Measurements from ENCODE around the gene NSUN4.
"Not testable (repeated sequence)": the region's sequence is repeated elsewhere in the genome, so short reads cannot be mapped to it uniquely, and the experiment has no call there.

The NSUN4 gene

DNA sequence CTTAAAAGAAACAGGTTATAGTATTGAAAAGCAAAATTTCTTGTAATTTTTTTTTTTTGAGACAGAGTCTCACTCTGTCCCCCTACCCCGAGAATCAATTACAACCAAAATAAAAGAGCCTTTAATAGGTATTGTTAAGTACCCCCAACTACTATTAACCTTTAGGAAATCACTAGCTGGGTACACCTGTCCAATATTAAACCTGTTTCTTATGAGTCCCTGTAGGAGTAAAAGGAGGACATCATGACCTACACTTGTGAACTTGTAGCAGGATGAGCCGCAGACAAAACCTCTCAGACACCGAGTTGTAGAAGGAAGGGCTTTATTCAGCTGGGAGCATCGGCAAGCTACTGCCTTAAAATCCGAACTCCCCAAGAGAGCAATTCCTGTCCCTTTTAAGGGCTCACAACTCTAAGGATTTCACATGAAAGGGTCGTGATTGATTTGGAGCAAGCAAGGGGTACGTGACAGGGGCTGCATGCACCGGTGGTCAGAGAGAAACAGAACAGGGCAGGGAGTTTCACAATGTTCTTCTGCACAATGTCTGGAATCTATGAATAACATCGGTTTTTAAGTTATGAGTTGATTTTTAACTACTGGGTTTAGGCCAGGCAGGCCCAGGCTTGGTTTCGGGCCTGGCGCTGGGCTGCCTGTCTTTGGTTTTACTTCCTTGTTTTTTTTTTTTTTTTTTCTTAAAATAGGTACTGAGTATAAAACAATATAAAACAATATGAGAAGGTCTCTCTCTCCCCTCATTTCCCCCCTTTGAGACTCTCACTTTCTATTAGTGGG is 15.1 kb upstream of the NSUN4 start:
- not testable (repeated sequence) for DNase-seq (ENCODE audit: low read depth in 2 of 2, low spot score in 1 of 2)

DNA sequence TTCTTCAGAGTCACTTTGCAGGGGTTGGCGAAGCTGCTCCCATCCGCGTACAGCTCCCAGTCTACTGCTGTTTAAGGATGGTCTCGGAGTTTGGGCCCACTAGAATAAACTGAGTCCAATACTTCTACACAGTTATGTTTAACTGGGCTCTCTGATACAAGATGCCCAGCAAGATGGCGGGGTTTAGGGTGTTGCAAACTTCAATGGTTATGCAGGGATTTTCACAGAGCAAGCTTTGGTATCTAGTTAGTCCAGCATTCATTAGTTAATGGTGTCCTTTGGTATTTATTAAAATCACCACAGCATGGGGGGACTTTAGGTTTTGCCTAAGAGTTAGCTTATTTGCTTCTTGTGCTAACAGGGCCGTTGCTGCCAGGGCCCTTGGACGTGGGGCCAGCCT is 12.4 kb upstream of the NSUN4 start:
- not testable (repeated sequence) for DNase-seq (ENCODE audit: low read depth in 2 of 2, low spot score in 1 of 2)

DNA sequence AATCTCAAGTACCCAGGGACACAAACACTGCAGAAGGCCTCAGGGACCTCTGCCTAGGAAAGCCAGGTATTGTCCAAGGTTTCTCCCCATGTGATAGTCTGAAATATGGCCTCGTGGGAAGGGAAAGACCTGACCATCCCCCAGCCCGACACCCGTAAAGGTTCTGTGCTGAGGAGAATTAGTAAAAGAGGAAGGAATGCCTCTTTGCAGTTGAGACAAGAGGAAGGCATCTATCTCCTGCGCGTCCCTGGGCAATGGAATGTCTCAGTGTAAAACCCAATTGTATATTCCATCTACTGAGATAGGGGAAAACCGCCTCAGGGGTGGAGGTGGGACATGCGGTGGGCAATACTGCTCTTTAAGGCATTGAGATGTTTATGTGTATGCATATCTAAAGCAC is 10.8 kb upstream of the NSUN4 start:
- DNase-seq (ENCODE audit: low read depth in 2 of 2, low spot score in 1 of 2), result not testable (repeated sequence)

DNA sequence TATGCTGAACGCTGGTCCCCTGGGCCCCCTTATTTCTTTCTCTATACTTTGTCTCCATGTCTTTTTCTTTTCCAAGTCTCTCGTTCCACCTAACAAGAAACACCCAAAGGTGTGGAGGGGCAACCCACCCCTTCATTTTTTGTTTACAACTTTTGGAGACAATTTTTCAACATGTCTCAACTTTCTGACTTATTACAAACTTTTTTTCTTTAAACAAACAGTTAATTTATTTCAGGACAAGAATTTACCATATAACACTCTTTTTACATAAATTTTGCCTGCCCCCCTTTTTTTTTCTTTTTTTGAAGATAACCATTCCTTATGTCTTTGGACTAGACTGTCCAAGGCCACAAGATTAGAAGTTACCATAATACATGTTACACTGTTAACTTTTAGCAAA is 10.2 kb upstream of the NSUN4 start:
- DNase-seq (ENCODE audit: low read depth in 2 of 2, low spot score in 1 of 2), result not testable (repeated sequence)

DNA sequence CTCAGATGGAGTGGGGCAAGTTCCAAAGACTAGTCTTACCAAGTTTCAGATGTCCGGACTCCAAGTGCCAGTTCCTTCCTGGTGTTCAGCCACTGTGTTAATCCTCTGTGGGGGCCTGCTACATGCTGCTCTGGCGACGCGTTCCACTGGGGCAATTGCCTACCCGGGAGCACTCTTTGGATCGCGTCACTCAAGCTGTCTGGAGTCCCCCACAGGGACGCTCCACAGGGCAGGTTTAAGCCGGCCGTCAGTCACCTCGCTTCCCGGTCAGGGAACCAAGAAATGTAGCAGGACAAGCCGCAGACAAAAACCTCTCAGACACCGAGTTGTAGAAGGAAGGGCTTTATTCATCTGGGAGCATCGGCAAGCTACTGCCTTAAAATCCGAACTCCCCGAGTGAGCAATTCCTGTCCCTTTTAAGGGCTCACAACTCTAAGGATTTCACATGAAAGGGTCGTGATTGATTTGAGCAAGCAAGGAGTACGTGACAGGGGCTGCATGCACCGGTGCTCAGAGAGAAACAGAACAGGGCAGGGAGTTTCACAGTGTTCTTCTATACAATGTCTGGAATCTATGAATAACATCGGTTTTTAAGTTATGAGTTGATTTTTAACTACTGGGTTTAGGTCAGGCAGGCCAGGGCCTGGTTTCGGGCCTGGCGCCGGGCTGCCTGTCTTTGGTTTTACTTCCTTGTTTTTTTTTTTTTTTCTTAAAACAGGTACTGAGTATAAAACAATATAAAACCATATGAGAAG is 8.6 kb upstream of the NSUN4 start:
- DNase-seq (ENCODE audit: low read depth in 2 of 2, low spot score in 1 of 2), result not testable (repeated sequence)

DNA sequence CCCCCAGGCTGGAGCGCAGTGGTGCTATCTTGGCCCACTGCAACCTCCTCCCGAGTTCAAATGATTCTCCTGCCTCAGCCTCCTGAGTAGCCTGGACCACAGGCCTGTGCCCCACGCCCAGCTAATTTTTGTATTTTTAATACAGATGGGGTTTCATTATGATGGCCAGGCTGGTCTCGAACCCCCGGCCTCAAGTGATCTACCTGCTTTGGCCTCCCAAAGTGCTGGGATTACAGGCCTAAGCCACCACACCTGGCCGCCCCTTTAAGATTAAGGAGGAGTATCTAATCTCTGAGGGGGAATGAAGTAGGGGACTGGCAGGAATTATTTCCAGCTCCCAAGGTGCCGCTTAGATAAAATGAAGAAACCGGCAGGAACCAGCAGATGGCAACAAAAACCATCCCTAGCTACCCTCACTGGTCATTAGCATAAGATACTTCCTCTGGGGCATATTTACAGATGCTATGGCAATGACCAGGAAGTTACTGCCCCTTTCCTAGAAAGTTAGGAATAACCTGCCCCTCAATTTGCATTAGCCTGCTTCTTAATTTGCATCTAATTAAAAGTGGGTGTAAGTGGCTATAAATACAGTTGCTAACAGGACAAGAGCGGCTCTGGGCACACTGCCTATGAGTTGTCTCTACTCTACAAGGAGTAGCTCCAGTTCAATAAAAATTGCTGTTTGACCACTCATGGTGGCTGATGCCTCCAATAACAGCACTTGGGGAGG is 7.1 kb upstream of the NSUN4 start:
- no peak for DNase-seq (ENCODE audit: low read depth in 2 of 2, low spot score in 1 of 2)

DNA sequence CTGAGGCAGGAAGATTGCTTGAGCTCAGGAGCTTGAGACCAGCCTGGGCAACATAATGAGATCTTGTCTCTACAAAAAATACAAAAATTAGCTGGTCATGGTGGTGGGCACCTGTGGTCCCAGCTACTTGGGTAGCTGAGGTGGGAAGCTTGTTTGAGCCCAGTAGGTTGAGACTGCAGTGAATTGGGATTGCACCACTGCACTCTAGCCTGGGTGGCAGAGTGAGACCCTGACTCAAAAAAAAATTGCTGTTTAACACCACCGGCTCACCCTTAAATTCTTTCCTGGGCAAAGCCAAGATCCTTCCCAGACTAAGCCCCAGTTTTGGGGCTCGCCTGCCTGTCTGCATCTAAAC is 6.6 kb upstream of the NSUN4 start:
- no peak for DNase-seq (ENCODE audit: low read depth in 2 of 2, low spot score in 1 of 2)

DNA sequence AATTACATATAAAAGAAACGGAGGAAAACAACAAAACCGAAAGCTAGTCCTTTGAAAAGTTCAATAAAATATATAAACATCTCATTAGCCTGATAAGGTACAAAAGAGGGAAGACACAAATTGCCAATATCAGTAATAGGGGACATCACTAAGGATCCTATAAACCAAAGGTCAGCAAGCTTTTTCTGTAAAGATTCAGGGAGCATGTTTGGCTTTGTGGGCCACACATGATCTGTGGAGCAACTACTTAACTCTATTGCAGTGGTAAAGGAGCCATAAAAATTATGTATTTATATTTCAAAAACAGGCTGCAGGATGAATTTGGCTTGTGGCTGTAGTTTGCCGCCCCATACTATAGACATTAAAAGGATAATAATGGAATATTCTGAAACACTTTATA is 5.5 kb upstream of the NSUN4 start:
- DNase-seq (ENCODE audit: low read depth in 2 of 2, low spot score in 1 of 2), result no peak

DNA sequence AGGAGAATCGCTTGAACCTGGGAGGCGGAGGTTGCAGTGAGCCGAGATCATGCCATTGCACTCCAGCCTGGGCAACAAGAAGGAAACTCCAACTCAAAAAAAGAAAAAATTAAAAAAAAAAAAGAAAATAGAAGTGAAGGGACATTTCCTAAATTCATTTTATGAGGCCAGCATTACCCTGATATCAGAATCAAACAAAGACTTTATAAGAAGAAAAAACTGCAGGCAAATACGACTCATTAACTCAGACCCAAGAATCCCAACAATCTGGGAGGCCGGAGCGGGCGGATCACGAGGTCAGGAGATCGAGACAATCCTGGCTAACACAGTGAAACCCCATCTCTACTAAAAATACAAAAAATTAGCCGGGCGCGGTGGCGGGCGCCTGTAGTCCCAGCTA is 3.2 kb upstream of the NSUN4 start:
- DNase-seq (ENCODE audit: low read depth in 2 of 2, low spot score in 1 of 2), result not testable (repeated sequence)

DNA sequence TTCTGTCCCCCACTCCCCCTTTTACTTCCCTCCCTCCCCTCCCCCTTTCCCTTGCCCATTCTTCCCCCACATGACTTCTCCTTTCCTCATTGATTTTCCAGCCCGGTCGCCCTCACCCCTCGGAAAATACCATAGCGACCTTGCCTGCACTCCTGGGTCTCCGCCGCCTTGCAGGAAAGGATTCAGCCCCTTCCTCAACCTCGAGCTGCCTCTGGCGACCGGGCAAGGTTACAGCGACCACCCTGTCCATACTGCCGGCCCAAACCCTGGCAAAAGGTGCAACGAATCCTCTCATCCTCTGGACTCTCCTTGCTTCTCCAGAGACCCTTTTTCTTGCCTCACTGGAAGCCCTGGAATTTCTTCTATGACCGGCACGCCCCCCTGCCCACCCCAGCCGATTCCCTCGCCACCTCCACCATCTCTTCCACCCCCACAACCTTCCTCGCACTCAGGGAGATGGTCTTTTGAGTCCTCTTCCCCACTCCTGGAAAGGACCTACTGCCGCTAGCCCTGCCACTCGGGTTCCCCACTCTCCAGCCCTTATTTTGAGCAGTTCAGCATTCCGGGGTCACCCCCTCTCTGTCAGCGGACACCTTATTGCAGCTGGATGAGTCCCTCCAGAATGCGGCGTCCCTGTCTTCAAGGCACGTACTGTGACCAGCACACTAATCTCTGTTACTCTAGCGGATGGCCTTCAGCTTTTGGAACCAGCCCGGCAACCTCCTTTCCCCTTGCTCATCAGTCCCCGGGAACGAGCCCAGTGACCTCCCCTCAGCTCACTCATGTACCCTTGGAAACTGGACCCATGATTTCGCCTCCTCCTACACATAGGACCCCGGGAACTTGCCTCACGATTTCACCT is 846 bp downstream of the NSUN4 start:
- no peak for DNase-seq (ENCODE audit: low read depth in 2 of 2, low spot score in 1 of 2)

DNA sequence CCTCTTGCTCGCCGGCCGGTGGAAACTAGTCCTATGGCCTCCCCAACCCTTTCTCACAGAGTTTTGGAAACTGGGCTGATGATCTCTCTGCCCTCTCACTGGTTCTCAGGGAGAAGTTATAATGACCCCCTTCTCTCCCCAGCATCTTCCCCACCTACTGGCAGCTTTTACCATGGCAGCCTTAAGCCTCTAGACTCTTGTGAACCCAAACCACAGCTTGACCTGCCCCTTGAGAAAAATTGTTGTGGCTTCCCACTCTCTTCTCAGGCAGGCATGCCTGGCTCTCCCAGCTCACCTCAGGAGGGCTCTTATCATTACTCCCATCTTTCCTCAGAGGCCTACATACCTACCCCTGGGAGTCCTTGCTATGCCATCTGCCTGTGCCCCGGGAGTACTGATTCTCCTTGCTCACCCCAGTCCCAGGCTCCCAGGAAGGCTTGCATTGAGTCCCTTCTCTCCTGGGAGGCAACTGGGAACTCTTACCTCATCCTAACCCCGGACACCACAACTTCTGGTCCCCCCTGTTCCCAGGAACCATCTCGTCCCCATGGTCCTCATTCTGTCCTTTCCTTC is 1.6 kb downstream of the NSUN4 start:
- no peak for DNase-seq (ENCODE audit: low read depth in 2 of 2, low spot score in 1 of 2)

DNA sequence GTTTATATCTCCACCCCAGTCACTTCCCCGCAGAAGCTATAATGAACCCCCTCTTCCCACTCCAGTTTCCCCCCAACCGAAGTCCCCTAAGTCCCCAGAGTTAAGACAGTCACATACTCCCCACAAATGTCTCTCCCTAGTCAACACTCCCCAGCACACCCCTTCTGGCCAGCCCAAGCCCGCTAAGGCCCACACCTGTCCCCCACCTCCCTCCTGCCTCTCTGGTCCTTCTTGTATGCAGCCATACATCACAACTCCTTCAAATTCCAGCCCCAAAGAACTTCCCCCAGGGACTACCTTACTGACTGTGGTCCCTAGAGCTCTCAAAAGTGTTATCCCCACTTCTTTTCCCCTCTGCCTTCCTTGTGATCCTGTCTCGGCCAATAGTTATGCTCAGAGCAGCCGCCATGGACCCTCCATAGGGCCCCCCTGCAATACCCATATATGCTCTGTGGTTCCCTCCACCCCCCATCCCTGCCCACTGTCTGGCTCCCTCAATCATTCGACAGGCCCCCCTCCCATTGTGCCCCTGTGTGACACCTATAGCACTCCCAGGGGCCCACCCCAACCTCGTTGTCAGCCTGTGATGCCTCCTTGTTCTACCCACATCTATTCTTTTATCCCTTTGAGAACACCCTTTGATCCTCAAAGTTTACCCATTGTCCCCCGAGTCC is 2.2 kb downstream of the NSUN4 start:
- no peak for DNase-seq (ENCODE audit: low read depth in 2 of 2, low spot score in 1 of 2)

DNA sequence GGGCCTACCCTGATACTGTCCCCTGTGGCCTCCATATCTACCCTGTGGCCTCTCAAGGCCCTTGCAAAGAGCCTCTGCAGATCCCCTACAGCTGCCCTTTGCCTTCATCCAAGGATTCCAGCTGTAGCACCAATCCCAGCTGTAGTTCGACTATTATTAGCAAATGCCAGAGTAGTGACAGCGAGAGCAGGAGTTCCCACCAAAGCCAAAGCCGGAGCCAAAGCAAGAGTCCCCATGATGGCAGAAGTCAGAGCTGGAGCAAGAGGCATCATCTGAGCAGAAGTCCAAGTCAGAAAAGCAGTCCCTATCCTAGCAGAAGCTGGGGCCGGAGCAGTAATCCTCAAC is 2.7 kb downstream of the NSUN4 start:
- DNase-seq (ENCODE audit: low read depth in 2 of 2, low spot score in 1 of 2), result no peak

DNA sequence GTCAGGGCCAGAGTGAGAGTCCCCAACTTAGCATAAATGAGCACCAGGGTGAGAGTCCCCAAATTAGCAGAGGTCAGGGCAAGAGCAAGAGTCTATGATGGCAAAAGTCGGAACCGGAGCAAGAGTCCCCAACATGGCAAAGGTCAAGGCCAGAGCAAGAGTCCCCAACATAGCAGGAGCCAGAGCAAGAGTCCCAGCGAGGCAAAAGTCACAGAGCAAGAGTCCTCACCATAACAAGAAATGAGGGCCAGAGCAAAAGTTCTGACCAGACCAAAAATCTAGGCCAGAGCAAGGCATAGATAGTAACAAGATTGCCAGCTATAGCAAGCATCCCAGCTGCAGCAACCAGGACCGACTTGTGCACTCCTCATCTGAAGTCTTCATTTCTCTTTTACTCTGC is 3.1 kb downstream of the NSUN4 start:
- DNase-seq (ENCODE audit: low read depth in 2 of 2, low spot score in 1 of 2), result no peak

DNA sequence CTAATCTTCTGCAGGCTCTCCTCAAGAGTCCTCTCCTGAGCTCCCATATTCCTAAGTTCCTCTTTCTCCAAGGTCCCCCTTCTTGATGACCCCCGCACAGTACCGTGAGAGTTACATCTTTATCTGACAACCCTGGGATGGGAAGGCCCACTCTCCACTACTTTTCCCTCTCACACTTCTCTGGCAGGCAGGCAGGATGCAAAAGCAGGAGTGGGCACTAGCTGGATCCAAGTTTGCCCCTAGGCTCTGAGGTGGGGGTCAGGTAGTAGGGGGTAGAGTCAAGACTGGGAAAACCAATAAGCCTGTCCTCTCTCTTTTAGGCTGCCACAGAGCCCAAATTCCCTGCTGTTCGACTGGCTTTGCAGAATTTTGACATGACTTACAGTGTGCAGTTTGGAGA is 3.9 kb downstream of the NSUN4 start:
- DNase-seq (ENCODE audit: low read depth in 2 of 2, low spot score in 1 of 2), result no peak

DNA sequence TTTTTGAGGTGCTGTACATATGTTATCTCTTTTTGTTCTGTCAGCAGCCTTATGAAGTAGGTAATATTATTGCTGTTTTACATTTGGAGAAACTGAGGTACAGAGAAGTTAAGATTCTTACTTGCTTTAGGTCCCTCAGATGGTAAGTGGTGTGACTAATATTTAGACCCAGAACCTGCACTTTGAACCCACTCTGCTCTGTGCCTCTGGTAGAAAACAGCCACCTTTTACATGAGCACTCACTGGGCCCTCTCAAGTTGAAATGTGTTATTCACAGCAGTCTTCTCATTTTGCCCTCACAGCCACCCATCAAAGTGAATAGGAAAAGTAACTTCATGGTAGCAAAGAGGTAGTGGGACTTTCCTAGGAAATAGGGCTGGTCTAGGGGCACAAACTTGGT is 4.7 kb downstream of the NSUN4 start:
- DNase-seq (ENCODE audit: low read depth in 2 of 2, low spot score in 1 of 2), result no peak

DNA sequence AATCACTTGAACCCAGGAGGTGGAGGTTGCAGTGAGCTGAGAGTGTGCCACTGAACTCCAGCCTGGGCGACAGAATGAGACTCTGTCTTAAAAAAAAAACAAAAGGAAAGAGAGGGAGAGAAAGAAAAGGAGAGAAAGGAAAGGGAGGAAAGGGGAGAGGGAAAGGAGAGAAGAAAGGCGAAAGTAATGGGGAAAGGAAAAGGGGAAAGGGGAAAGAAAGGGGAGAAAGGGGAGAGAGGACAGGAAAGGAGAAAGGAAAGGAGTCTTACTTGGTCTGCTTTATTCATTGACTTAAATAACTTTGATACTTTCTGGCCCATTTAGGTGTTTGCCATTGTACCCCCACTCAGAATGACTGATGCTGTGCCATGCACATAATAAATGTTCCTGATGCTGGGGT is 11.8 kb downstream of the NSUN4 start:
- no peak for DNase-seq (ENCODE audit: low read depth in 2 of 2, low spot score in 1 of 2)

DNA sequence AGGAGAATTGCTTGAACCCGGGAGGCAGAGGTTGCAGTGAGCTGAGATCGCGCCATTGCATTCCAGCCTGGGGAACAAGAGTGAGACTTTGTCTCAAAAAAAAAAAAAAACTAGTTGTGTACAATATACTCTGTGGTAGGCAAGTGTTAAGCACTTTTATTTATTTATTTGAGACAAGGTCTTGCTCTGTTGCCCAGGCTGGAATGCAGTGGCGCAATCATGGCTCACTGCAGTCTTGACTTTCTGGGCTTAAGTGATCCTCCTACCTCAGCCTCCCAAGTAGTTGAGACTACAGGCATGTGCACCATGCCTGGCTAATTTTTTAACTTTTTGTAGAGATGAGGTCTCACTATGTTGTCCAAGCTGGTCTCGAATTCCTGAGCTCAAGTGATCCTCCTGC is 15.3 kb downstream of the NSUN4 start:
- DNase-seq (ENCODE audit: low read depth in 2 of 2, low spot score in 1 of 2), result not testable (repeated sequence)

DNA sequence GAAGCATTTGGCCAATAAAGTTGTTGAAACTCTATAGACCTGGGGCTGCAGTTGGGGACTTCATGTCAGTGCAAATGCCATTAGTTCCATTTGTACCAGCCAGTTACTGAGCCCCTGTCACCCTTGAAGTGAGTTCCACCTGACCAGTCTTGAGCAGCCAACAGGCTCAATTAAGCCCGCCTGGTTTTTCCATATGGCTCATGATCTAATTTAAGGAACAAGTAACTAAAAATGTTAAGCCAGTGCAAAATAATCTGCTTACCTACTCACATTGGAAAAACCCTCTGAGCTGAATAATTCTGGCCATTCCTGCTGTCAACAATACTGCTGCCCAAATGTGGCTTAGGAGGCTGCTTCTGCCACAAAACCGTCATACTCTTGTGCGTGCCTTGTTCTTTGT is 21.6 kb downstream of the NSUN4 start:
- DNase-seq (ENCODE audit: low read depth in 2 of 2, low spot score in 1 of 2), result no peak

DNA sequence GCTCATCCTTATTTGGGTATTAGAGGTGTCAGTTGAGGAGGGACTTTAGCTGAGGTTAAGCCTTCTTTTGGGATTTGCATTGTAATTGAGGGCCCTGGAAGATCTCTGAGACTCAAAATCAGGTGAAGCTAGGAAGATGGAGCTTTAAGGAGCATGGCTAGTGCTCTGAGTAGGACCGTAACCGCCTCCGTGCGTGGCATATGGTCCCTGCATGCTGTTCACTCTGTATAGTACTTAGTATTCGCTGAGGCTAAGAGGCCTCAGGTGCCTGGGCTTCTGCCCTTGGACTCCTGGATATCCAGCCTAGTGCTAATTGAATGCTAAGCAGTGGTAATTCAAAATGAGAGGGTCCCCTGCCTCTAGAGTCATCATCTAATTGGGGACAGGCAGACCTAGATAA is 22.5 kb downstream of the NSUN4 start:
- DNase-seq (ENCODE audit: low read depth in 2 of 2, low spot score in 1 of 2), result no peak
